ENCODE results near the gene HUNK. TPM values are rescaled to one million over a fixed set of nuclear protein-coding genes. Genes with fewer than 3 reads are reported as not detected.

Gene HUNK
- total and polyA plus RNA-seq, 2 of the 8 experiments (the other 6 are each of a cell fraction or from before 2014, with no cell fraction given): 1.9 to 10.2 TPM

- TF ChIP-seq SUZ12 (IDR thresholded peaks at IDR 0.05; ENCODE audit: low read length): no peak
- no peak for TF ChIP-seq CHD1 (IDR thresholded peaks at IDR 0.05; ENCODE audit: low read depth, low read length)
- no peak for TF ChIP-seq EGR1 (IDR thresholded peaks at IDR 0.05; ENCODE audit: borderline replicate concordance, low read depth, low read length)
- TF ChIP-seq E2F6 (IDR thresholded peaks at IDR 0.05): no peak
- TF ChIP-seq TCF12 (IDR thresholded peaks at IDR 0.05; ENCODE audit: low read depth, low read length): no peak
- no peak for TF ChIP-seq YY1 (IDR thresholded peaks at IDR 0.05; ENCODE audit: low read depth, low read length)
- TF ChIP-seq RNF2 (IDR thresholded peaks at IDR 0.05; ENCODE audit: borderline replicate concordance, low read depth, low read length, missing control alignments, poor library complexity, severe bottlenecking): no peak
Measured at GRCh38 chr21:31880816-31881215, 8.0 kb downstream of the HUNK start (continued).
